Measurements from ENCODE around the gene LRRC28. TPM values are rescaled to one million over a fixed set of nuclear protein-coding genes. Genes with fewer than 3 reads are reported as not detected.

Gene LRRC28
- total RNA-seq, 1 donor: 26.1 TPM

DNA sequence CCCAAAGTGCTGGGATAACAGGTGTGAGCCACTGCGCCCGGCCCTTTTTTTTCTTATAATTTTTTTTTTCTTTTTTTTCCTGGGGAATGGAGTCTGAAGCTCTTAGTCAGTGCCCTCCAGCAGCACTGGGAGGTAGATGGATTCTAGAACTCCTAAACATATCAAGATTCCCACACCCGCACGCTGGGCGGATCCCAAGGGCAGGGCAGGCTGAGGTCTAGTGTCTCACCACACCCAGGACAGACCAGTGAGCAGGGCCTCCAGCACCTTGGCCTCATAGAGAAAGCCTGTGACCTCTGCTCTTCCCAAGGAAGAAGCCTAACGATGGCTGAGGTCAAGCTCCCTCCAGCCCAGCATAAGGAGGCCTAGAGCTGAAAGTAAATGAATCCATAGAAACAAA is 160.8 kb downstream of the LRRC28 start:
- DNase-seq (ENCODE audit: low read depth in 2 of 3, low spot score in 2 of 3): no peak

DNA sequence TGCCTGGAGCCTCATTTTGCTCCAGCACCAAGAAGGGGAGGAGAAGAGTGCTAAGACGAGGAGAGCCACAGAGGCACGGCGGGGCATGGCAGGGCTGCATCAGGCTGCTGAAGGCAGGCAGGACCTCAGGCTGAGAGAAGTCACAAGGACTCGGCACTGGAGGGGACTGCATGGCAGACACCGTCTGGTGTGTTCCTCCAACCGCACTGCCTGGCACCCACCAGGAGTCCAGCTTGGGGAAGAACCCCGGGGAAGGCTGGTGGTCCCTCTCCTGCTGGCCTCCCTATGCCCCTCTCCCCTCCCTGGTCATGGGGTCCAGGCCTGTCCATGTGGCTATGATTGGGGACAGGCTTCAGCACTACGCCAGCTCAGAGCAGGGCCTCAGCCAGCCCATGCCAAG is 161.3 kb downstream of the LRRC28 start:
- no peak for DNase-seq (ENCODE audit: low read depth in 2 of 3, low spot score in 2 of 3)

DNA sequence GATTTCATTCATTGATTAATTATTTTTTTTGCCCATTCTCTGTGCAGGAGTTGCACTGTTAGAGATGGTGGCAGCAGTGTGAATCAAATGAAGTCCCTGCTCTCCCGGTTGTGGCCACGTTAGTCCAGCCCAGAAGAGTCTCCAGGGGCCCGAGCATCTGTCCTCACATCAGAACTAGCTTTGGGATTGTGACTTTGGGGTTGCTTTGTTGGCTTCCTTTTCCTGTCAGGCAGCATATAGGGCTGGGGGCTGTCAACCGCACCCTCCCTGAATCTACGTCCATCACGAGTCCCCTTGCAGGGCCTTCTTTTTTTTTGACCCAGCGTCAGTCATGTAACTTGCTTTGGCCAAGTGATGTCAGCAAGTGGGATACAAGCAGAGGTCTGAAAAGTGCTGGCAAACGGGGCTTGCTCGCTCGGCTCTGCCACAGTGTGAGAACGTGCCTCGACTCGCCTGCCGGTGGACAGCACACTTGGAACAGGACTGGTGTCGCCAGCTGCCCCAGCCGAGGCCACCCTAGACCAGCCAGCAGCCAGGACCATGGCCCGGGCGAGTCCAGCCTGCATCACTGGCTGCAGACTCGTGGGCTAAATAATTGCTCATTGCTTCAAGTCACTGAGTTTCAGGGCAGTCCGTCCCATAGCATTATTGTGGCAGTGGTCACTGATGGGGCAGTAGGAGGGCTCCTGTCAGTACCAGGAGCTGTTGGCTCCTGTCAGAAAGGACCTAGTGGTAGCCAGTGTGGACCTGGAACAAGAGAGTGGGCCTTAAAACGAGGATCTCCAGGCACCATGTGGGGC is 162.9 kb downstream of the LRRC28 start:
- DNase-seq (ENCODE audit: low read depth in 2 of 3, low spot score in 2 of 3): no peak

DNA sequence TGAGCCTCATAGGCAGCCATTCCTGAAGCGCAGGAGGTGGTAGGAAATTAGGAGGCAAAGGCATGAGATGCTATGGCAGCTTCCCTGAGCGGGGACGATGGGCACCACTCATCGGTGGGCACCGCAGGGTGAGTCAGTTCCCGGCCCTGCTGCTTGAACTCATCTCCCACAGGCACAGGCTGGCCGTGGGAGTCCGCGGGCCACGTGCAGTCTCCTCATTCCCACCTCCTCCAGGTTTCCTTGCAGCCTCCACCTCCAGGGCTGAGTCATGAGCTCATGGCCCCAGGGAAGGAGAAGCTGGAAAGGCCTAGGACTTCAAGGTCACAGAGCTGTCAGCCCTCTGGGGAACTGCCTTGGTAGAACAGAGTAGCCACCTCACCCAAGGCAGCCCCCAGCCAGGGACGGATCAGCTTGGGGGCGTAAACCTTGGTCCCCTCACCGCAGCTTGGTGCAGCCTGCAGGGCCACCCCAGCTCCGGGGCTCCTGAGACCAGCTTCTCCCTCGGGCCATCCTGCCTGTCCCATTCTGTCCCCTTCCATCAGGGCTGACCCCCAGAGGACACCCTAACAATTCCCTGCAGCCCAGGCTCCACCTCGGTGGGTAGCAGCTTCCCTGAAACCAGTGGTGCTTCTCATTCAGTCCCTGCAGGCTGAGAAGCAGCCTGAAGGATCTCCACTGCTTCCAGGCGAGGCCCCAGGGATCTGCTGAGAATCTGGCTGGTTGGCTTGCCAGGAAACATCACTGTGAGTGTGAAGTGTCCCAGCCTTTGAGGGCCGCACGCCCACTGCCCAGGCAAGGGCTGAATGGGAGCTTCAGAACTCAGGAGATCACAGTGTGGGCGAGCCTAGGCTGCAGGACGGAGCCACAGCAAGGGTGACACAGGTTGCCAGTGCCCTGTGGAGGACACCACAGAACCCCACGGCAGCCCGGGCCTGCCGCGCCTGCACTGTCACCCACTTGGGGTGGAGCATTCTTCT is 163.8 kb downstream of the LRRC28 start:
- no peak for DNase-seq (ENCODE audit: low read depth in 2 of 3, low spot score in 2 of 3)

DNA sequence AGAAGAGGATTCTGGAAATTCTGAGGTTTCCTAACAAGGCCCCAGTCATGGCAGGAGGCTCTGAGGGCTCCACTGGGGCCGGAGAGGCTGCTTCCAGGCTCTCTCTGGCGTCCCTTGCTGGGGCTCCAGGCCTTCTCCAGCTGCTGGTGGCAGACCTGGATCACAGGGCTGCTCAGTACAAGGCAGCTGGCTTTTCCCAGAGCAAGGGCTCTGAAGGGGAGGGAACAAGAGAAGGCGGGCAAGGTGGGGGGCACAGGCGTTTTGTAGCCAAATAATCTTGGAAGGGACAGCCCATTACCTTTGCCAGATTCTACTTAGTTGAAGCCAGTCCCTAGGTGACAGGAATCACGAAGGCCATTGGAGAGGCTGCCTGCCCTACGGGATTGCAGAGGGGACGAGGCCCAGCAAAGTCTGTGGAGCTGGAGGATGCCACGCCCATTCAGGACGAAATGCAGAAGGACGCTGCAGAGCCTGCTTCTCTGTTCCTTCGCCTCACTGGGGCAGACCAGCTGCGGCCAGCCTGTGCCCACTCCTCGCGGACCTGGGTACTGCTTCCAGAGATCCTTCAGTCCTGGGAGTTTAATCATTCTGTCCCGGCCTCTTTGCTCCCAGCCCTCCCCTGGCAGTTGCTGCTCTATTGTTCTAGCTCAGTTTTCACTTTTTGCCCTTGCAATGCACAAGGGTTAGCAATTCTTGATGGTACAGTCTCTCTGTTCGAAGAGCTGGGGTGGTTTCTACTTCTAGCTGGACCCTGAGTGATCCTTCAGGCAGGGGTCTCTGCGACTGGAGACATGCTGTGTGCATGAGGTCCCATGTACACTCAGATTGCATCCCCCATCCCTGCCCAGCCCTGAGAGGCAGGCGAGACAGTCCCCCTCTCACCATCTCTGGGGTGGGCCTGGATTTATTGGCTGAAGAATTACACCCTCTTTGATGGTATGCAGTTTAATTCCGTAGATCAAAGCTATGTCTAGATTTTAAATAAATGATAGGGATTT is 165.2 kb downstream of the LRRC28 start:
- no peak for DNase-seq (ENCODE audit: low read depth in 2 of 3, low spot score in 2 of 3)

DNA sequence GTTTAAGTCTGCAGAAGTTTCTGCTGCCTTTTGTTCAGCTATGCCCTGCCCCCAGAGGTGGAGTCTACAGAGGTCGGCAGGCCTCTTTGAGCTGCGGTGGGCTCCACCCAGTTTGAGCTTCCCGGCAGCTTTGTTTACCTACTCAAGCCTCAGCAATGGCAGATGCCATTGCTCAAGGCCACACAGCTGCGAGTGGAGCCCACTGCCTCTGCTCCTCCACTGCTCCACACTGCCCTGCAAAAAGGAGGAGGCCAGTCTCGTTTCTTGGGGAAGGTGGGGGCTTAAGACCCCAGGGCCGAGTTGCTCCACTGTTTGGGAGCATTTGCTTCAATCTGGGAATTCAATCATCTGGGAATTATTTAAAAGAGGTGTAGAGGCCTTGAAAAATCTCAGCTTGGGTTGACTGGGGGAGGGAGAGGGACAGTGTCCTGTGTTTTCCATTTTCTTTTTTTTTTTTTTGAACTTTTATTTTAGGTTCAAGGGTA is 169.9 kb downstream of the LRRC28 start:
- no peak for DNase-seq (ENCODE audit: low read depth in 2 of 3, low spot score in 2 of 3)

DNA sequence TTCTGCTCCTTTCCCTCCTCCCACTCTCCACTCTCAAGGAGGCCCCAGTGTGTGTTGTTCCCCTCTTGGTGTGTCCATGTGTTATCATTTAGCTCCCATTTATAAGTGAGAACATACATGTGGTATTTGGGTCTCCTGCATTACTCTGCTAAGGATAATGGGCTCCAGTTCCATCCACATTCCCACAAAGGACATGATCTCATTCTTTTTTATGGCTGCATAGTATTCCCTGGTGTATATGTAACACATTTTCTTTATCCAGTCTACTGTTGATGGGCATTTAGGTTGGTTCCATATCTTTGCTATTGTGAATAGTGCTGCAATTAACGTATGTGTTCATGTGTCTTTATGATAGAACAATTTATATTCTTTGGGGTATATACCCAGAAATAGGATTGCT is 170.5 kb downstream of the LRRC28 start:
- DNase-seq (ENCODE audit: low read depth in 2 of 3, low spot score in 2 of 3): no peak

DNA sequence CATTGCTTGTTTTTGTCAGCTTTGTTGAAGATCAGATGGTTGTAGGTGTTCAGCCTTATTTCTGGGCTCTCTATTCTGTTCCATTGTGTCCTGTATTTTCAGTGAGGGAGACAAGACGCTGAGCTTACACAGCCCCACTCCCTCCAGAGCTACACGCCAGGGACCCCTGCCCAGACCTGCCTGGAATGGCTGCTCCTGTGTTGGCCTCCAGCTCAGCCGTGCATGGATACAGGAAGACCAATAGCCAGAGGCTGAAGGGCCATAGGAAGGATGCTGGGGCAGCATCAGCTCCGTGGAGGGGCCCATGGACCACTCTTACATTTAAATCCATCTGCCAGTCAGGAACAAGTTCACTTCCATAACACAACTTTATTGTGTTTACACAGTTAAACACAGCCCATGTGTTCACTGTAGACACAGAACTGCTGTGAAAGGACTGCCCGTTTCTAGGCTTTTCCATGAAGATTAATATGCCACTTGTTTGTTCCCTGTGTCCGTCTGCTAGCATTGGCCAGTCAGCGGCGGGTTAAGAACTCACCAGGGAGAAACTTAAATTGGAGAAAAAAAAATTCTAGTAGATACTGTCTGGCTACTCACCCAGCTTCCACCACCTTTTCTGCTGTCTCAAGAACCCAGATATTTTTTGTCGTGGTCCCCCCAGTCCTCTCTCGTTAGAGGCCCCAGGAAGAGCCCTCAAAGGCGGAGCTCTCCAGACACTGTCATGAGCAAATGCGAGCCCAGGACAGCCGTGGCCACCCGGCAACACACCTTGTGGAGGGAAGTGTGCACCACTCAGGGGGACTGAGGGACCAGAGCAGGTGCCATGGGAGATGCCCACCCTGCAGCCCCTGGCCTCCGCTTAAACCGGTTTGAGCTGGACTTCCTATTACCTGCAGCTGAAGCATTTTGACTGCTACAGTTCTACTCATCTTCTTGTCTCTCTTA is 172.2 kb downstream of the LRRC28 start:
- no peak for DNase-seq (ENCODE audit: low read depth in 2 of 3, low spot score in 2 of 3)

DNA sequence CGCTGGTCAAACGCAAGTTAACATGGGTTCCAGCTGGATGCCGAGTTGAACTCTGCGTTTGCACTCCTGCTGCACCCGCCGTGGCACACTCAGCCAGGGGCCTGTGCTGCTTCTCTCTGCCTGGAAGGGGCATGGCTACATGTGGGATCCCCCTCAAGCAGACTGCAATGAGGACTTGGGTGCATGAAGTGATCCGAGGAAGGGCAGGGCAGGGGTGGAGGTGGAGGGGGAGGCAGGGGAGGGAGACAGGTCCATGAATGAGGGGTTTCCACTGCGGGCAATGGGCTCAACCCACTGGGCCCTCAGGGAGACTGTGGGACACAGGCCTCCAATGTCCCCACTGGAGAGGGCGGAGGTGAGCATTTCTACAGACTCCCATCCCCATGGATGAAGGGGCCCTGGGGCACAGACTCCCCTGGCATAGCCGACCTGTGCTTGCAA is 172.9 kb downstream of the LRRC28 start:
- no peak for DNase-seq (ENCODE audit: low read depth in 2 of 3, low spot score in 2 of 3)

DNA sequence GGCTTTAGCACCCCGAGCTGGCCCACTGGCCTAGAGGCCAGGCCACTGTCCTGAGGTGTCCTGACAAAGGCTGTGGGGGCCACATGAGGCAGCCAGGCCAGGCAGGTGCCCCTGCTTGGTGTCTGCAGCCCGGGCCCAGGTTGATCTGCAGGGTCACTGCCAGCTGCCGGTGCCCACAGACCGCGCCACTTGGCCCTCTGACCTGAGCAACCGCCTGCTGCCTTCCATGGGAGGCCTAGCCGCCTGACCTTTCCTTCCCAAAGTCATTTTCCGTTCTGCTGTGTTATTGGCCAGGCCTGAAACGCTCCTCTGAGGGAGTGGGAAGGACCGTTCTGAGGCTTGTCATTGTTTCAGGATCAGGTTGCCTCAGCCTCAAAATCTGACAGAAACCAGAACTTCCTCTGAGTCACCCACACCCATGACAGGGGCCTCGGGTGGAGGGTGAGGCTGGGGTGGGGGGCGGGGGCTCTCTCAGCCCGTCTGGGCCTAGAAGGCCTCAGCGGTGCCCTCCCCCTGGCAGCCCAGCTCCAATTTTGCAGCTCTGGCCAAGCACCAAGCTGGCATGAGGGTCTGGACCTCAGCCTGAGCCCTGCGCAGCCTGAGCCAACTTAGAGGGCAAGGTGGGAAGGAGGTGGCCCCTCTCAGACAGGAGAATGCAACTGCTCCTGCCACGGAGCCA is 173.8 kb downstream of the LRRC28 start:
- DNase-seq (ENCODE audit: low read depth in 2 of 3, low spot score in 2 of 3): peak in 2 of 3 donors; percentile 69 to 76

DNA sequence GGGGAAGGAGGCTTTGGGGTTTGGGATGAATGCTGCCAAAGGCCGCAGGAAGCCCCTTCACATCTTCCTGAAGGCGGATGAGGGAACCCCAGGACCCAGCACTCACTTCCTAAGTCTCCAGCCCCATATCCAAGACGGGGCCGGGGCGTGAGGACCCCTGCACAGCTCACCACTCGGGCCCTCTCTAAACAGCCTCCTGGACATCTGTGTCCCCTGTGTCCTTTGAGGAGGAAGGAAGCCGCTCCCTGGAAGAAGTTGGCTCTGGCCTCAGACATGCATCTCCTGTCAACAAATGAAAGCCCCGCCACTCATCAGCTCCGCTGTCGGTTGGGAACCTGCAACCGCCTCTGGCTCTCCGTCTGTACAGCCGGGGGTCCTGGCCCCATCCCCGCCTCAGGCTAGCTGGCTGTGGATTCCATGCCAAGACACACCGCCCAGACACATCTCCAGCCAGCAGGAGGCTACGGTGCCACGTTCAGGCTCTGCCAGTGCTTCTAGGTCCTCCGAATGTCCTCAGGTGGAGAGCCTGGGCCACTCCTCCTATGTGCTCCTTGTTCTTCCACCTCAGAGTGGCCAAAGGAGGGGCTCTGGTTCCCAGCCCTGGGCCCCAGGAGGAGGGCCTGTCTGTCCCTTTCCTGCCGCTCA is 174.5 kb downstream of the LRRC28 start:
- peak in 1 of 3 donors; percentile 14 for DNase-seq (ENCODE audit: low read depth in 2 of 3, low spot score in 2 of 3)

DNA sequence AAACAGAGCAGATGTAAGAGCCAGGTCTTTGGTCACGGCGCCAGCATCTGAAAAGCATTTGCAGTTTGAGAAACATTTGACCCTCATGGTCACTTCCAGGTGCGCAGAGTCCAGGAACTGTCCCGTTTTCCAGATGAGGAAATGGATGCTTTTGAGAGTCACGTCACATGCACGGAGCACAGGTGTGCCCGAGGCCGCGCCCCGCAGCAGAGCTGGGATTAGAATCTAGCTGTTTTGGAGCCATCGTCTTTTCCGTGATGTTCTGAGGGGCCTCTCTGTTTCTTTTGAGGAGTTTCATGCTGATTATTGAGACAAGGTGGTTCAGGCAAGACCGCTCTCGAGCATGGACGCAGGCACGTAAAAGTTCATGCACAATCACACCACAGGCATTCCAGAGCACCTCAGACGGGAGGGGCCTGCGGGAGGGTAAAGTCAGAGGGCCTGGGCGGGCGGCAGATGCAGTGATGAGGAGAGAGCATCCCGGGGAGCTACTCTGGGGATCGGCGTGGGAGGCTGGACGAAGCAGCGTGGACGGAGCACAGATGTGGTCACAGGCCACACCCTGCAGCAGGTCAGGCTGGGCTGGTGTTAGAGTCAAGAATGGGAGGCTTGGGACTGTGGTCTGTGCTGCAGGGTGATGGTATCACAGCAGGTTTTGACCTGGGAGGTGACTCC is 175.3 kb downstream of the LRRC28 start:
- DNase-seq (ENCODE audit: low read depth in 2 of 3, low spot score in 2 of 3): no peak

DNA sequence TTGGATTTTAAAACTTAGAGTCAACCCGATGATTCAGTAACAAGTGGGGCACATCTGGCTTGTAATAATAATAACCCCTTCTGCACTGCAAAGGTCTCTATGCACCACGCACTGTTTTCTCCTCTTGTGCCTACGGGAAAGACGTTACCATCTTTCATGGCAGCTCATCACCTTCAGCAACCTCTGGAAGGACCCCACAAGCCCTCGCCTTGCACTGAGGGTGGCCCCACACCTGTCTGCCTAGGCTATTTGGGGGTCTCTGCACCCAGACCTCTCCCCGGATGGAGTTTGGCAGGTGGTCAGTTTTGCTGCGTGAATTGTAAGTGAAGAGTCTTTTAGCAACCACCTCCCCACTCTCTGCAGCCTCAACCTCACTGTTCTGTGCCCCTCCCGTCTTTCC is 175.9 kb downstream of the LRRC28 start:
- DNase-seq (ENCODE audit: low read depth in 2 of 3, low spot score in 2 of 3): no peak

DNA sequence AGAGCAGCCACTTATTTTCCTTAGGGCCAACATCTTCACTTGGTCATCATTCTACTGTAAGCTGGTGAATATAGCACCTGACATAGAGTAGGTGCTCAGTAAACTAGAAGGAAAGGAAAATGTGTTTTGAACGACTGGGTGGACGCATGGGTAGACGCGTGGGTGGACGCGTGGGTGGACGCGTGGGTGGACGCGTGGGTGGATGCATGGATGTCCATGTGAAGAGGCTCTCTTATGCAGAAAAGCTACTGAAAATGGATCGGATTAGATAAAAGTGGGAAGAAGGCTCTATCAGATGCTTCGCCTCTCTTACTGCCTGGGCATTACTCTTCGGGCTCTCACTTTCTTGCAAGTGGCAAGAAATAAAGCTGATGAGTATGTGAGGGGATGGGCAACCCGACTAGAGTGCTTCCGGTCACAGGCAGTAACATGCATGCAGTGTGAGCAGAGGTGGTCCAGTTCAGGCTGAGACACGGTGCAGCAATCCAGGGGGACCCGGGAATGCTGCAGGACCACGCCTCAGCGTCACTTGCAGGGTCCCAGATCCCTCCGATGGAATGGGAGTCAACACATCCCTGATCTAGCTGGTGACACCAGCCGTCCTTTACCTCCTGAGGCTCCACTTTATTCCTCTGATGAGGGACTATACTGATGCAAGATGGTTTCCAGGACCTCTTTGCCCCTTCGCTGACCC is 176.5 kb downstream of the LRRC28 start:
- DNase-seq (ENCODE audit: low read depth in 2 of 3, low spot score in 2 of 3): no peak

DNA sequence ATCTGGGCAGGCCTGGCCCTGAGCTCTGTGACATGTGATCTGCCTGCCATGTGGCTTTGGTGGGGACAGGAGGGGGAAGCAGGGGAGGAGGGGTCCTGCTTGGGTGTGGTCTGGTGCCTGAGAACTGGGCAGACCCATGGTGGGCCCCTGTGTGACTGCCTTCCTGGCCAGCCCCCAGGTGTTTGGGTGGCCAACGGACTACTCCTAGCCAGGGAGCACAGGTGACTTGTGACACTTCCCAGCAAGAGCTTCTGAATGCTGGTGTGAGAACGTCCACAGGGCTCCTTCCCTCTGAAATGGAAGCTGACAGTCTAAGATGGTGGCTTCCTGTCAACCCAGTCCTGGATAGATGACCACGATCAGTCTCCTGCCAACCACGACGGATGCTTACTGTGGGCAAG is 178.4 kb downstream of the LRRC28 start:
- no peak for DNase-seq (ENCODE audit: low read depth in 2 of 3, low spot score in 2 of 3)

DNA sequence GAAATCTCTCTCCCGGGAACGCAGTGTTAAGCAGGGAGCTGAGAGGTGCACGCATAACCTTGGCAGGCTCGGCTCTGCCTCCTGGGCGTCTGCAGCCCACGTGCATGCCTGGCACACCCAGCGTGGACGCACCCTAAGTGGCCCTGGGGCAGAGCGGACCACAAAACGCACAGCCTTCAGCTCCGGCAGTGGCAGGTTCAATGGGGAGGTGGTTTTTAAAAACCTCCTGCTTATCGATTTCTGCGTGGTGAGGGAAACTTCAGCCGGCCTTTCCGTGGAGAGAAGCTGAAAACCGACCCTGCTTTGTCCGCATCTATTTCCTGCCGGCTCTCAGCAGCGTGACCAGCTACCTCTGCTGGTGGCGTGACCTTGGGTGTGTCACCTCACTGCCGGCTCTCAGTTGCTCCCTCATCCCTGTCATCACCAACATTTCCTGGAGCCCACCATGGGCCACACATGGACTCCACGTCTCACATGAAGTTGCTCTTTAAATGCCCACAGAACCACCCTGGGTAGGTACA is 179.7 kb downstream of the LRRC28 start:
- no peak for DNase-seq (ENCODE audit: low read depth in 2 of 3, low spot score in 2 of 3)

DNA sequence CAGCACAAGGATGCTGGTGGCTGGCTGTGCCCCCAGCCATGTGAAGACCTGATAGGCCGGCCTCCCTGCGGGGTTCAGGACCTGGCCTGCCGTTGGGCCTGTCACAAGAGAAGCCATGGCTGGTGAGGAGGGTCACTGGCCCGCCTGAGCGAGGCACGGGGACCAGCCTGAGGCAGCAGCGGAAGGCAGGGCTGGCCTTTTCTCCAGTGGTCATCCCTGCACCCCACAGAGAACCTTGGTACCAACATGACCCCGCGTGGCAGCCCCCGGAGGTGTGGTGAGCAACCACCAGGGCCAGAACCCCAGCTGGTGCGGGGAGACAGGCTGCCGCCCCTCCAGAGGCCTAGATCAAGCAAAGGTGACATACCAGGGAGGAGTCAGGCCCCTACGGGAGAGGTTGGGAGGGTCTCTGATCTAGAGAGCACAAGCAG is 180.4 kb downstream of the LRRC28 start:
- no peak for DNase-seq (ENCODE audit: low read depth in 2 of 3, low spot score in 2 of 3)
